Raji (cell line): Measurements from ENCODE around the gene RANGRF.

Experiments
- POLR2A ChIP-seq: IDR thresholded peaks from 2 replicates; pipeline ENCODE4 v1.6.1; 2011; ENCODE audit warnings: low read depth, low read length, control low read depth; ENCODE audit not compliant: insufficient read depth

RANGRF gene

DNA sequence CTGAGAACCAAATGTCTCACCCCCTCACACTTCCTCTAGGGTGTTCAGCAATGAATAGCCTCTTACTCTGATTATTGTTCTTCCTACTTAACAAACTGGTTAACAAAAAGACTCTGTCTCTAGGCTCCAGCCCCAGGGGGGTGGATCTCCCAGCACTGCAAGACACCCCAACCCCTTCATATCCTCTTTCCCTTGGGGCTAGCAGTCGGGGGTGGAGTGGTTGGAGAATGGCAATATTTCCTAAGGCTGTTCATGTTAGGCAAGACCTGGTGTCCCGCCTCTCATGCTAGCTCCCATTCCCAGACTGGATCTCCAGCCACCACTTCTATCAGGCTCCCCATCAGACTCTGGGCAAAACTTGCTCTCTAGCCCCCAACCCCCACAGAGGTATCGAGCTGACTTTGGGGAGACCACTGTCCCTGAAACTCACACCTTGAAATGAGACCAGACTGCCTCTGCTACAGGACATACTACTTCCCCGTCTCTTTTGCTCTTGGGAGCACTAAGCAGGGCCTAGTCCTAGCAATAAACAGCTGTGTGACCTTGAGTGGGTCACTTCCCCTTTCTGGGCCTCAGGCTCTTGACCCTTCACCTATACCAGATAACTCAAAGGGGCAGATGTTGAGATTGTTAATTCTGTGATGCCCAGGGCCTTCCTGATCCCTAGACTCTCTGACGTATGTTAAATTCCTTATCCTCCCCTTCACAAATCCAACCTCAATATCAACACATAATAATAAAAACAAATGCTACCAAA is 4.3 kb downstream of the RANGRF start:
- TF ChIP-seq POLR2A, result no peak

DNA sequence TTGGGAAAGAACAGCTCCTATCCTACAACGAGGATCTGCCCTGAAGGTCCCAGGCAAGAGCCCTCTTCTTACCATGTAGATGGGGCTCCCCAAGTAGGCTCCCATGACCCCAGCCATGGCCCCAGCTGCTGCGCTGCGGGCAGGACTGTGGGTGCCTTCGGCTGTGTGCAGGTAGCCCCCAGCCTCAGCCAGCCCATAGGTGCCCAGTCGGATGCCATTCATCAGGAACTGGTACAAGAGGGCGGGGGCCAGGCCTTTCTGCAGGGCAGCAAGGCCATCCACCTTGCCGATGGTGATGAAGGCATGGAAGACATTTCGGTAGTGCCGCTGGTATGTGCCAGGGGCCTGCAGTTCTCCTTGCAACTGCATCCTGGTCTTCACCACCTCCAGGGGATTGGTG is 5.9 kb downstream of the RANGRF start:
- no peak for TF ChIP-seq POLR2A

DNA sequence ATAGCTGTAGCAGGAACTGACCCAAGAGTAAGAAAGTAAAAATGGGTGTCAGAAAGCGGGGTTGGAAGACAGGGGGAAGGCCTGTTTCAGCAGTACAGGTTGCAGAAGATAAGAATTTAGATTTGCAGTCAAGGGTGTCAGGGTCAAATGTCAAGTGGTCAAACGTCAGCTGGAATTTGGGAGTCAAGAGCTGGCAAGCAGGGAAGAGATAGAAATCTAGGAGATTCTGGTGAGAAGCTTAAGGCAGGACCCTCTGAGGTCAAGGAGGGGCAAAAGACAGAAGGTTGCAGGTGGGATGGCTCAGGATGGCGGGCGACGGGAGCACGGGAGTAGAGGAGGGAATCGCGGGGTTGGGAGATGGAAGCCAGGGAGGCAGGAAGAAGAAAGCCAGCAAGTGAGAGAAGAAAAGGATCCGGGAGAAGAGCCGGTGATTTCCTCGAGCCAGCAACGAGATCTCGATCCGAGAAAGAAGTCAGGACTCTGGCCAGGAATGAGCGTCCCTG is 6.4 kb downstream of the RANGRF start:
- no peak for TF ChIP-seq POLR2A

DNA sequence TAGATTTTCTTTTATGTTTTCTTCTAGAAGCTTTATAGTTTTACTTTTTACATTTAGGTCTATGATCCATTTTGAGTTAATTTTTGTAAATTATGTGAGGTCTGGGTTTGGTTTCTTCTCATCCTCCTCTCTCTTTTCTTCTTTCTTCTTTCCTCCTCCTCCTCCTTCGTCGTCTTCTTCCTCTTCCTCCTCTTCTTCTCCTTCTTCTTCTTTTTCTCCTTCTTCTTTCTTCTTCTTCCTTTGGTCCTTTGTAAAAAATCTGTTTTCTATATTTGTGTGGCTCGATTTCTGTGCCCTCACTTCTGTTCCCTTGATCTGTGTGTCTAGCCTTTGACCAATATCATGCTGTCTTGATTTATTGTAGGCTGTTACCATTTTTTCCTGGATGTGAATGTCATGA is 11.8 kb downstream of the RANGRF start:
- TF ChIP-seq POLR2A, result no peak

DNA sequence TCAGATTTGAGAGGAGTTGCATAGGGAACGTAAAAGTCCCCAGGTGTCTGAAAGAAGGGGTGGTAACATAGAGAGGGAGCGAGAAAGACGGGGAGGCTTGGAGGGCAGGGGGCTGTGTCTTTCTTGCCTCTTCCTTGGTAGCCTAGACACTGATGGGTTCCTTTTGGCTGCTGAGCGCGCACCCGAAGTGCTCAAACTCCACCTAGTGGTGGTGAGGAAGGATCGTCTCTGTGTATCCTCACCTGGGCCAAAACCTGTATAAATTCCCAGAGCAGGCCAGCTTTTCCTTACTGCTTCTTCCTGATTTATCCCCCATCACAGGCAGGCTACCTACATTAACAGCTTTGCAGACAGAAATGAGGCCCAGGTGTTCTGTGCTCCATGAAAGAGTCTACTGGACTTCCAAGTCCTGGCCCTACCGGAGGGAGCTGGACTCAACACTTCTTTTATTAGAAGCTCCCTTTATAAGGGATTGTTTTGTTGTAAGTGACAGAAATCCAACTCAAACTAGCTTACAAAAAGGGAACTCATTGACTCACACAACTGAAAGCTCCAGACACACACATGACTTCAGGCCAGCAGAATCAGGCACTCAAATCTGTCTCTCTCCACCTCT is 12.3 kb downstream of the RANGRF start:
- no peak for TF ChIP-seq POLR2A

DNA sequence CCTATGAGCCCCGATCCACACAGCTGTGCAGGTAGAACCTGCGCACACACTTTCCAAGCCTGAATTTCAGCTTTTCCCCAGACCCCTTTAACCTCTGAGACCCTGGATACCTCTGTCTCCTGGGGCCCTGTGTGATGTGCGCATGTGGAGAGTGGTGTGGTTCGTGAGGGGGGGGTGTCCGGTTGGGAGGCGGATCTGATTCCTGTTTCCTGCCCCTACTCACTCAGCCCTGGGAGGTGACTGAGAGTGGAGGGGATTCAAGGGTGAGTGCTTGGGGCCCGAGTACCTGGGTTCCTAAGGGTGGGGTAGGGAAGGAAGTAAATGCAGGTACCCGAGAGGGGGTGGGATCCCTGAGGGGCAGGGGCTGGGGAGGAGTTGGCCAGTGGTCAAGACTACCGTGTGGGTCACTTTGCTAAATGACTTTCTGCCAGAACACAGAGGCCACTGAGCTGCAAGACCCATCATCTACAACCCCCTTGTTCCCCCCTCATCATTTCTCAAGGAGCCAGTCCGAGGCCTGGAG is 22.2 kb downstream of the RANGRF start:
- no peak for TF ChIP-seq POLR2A

DNA sequence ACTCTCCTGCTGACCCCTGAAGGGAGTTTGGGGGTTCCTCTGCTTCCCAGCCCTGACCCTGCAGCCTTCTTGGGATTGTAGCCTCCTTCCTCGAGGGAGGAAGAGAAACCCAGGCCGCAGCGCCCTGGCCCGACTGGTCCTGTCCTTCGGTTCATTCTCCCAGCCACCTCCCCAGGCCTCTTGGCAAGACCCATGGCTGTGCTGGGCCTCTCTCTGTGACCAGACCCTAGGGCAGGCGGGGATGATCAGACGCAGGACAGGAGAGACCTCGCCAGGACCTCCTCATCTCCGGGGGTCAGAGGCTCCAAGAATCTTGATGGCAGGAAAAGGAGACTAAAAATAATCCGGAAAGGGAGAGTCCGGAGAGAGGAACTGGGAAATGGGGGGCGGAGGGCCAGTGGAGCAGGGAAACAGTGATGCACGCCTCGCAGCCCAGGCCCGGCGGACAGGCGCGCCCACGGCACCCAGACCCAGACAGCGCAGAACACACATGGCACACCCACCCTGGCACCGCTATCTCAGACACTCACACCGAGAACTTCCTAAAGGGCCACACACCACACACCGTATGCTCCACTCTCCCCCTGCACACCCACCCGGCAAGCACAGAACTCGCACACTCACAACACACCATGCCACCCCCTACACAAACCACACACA is 22.8 kb downstream of the RANGRF start:
- no peak for TF ChIP-seq POLR2A

DNA sequence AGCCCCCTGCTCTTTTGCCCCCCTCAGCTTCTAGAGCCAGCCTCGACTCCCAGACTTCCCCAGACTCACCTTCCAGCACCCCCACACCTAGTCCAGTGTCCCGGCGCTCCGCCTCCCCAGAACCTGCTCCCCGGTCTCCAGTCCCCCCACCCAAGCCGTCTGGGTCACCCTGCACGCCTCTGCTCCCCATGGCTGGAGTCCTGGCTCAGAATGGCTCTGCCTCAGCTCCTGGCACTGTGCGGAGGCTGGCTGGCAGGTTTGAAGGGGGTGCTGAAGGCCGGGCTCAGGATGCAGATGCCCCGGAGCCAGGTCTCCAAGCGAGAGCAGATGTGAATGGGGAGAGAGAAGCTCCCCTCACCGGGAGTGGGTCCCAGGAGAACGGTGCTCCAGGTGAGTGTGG is 23.8 kb downstream of the RANGRF start:
- TF ChIP-seq POLR2A, result no peak

DNA sequence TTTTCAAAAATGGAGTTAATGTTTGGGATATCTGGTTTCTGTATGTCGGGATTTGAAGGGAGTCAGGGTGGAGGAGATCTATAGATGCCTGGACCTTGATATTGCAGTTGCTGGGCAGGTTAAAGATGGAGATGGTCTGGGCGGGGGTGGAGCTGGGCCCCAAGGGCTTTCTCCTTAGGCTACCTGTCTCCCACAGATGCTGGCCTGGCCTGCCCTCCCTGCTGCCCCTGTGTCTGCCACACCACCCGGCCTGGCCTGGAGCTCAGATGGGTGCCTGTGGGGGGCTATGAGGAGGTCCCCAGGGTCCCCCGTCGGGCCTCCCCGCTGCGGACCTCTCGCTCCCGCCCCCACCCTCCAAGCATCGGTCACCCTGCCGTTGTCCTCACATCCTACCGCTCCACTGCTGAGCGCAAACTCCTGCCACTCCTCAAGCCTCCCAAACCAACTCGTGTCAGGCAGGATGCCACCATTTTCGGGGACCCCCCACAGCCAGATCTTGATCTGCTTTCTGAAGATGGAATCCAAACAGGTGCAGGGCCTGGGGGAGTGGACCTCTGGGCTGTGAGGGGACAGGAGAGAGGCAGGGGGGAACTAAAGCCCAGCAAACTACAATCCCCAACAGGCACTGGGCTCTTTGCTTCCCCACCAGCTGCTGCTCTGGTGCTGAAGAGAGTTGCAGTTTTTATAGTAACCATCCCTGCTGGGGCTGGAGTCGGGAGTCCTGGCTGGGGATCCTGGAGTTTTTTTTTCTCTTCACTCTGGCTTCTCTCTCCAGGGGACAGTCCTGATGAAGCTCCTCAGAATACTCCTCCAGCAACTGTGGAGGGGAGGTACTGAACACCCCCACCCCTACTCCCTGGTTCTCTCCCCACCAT is 24.5 kb downstream of the RANGRF start:
- TF ChIP-seq POLR2A, result no peak

DNA sequence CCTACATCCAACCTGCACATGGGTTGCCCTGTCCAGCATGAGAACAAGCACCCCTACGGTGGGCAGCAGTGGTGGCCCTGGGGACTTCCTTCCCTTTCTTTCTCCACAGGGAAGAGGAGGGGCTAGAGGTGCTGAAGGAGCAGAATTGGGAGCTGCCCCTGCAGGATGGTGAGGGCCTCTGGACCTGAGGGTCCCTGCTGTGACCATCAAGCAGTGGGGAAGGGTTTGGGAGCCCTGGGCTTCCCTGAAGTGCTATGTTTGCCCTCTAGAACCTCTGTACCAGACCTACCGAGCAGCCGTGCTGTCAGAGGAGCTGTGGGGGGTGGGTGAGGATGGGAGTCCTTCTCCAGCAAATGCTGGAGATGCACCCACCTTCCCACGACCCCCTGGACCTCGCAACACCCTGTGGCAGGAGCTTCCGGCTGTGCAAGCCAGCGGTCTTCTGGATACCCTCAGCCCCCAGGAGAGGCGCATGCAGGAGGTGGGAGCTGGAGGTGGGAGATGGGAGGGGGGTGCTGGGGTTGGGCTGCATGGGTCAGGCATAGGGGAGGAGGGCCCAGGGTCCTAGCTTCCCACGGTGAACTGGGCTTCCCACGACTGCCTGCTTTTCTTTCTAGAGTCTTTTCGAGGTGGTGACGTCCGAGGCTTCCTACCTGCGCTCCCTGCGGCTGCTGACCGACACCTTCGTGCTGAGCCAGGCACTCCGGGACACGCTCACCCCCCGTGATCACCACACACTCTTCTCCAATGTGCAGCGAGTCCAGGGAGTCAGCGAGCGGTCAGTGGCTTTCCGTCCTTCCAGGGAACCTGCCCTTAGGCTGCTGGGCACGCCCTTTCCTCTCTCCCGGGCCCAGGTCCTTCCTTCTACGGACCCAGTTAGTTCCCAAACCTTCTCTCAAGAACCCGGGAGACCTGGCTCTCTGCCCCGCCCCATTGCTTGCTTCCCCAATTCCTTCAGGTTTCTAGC is 26.6 kb downstream of the RANGRF start:
- no peak for TF ChIP-seq POLR2A

DNA sequence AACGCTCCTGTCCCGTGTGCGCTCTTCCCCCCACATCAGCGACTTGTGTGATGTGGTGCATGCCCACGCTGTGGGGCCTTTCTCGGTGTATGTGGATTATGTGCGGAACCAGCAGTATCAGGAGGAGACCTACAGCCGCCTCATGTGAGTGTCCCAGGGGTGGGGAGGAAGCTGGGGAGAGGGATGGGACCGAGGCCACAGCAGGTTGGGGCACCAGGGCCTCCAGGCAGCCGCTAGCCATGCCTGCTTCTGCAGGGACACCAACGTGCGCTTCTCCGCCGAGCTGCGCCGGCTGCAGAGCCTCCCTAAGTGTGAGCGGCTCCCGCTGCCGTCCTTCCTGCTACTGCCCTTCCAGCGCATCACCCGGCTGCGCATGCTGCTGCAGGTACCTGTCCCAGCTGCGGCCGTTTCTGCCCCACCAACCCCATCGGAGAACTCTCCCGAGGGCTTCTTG is 27.3 kb downstream of the RANGRF start:
- TF ChIP-seq POLR2A, result no peak

DNA sequence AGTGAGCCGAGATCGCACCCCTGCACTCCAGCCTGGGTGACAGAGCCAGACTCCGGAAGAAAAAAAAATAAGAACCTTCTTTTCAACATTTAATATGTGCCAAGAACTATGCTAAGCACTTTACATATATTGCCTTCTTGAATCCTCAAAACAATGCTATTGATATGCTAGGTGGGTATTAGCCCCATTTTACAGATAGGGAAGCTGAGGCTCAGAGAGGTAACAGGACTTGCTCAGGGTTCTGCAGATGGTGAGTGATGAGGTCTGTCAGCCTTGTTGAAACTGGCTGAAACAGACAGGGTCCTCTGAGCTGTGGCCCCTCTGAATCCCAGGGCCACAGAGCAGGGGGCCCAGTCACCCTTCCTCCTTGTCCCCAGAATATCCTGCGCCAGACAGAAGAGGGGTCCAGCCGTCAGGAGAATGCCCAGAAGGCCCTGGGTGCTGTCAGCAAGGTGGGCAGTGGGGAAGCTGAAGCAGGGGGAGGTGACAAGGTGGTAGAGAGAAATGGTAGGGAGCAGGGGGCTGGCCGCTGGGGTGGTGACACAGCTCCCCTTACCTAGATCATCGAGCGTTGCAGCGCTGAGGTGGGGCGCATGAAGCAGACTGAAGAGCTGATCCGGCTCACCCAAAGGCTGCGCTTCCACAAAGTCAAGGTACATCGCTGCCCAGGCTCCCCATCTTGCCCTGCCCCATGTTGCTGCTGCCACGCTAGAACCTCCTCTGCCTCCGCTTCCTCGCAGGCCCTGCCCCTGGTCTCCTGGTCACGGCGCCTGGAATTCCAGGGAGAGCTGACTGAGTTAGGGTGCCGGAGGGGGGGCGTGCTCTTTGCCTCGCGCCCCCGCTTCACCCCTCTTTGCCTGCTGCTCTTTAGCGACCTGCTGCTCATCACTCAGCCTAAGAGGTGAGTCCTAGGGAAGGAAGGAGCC is 29.8 kb downstream of the RANGRF start:
- TF ChIP-seq POLR2A, result no peak

DNA sequence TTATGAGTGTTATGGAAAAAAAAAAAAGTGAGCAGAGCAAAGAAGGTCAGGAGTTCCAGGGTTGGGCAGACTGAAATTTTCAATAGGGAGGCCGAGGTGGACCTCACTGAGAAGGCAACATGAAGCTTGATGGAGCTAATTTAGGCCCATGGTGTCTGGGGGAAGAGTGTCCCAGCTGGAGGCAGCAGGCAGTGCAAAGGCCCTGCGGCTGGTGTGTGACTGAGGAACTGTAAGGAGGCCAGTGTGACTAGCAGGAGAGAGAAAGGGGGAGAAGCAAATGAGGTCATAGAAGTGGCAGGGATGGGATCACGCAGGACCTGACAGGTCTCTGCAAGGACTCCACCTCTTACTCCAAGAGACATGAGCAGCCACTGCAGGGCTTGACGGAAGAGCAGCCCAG is 31.8 kb downstream of the RANGRF start:
- no peak for TF ChIP-seq POLR2A

DNA sequence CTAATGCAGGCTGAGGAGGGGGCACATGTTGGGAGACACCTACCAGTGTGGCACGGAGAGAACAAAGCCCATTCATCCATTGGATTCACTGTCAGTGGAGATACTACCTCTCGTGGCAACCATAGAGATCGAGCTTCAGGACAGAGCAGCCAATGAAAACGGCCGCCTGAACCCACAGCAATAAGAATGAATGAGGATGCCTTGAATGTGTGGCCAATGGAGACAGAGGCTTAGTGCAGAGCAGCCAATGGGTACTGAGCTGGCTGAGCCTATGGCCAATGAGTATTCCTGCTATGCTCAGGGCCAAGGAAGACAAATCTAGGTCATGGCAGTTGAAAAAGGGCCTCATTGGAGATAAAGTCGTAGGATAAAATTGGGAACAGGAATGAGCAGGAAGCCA is 32.5 kb downstream of the RANGRF start:
- TF ChIP-seq POLR2A, result no peak
